Glutamatergic neuron (in vitro differentiated cells): ENCODE data around the gene POLD2. TPM values are rescaled to one million over a fixed set of nuclear protein-coding genes. Genes with fewer than 3 reads are reported as not detected.

Experiments
- DNase-seq: peaks from one replicate; pipeline ENCODE4 v3.0.0; 2022
- H3K27ac Mint-ChIP-seq: one replicate; pipeline ENCODE4 v1.8.0; 2020; ENCODE audit warnings: mild to moderate bottlenecking, mixed read lengths, inconsistent platforms; ENCODE audit not compliant: unreplicated experiment
- H3K27me3 Mint-ChIP-seq: one replicate; pipeline ENCODE4 v1.8.0; 2020; ENCODE audit warnings: mild to moderate bottlenecking, moderate library complexity, mixed read lengths, inconsistent platforms; ENCODE audit not compliant: unreplicated experiment
- H3K36me3 Mint-ChIP-seq: one replicate; pipeline ENCODE4 v1.8.0; 2020; ENCODE audit warnings: mild to moderate bottlenecking, mixed read lengths, inconsistent platforms; ENCODE audit not compliant: unreplicated experiment
- H3K4me1 Mint-ChIP-seq: one replicate; pipeline ENCODE4 v1.8.0; 2020; ENCODE audit warnings: mild to moderate bottlenecking, low read depth, mixed read lengths, inconsistent platforms; ENCODE audit not compliant: unreplicated experiment
- H3K4me3 Mint-ChIP-seq: one replicate; pipeline ENCODE4 v1.8.0; 2020; ENCODE audit warnings: mild to moderate bottlenecking, mixed read lengths, inconsistent platforms; ENCODE audit not compliant: unreplicated experiment
- H3K9me3 Mint-ChIP-seq: one replicate; pipeline ENCODE4 v1.8.0; 2020; ENCODE audit warnings: mild to moderate bottlenecking, moderate library complexity, mixed read lengths, inconsistent platforms; ENCODE audit not compliant: unreplicated experiment
- CTCF ChIP-seq: fragments of 200-600 bp; sonication (generic); IDR thresholded peaks from one replicate; pipeline ENCODE4 v1.5.0; 2021; ENCODE audit not compliant: partially characterized antibody, unreplicated experiment
- total RNA-seq: library from RNA; stranded (reverse); fragmentation: NEBNext Ultra II Directional; extraction: Animal tissue kit (Norgen Biotek cat#: 25700); gene quantifications from one replicate; pipeline ENCODE4 v1.2.1, GENCODE V29; 2021; ENCODE audit not compliant: unreplicated experiment

The POLD2 gene
- total RNA-seq, 1 donor from 2014 or later: 71.2 TPM

DNA sequence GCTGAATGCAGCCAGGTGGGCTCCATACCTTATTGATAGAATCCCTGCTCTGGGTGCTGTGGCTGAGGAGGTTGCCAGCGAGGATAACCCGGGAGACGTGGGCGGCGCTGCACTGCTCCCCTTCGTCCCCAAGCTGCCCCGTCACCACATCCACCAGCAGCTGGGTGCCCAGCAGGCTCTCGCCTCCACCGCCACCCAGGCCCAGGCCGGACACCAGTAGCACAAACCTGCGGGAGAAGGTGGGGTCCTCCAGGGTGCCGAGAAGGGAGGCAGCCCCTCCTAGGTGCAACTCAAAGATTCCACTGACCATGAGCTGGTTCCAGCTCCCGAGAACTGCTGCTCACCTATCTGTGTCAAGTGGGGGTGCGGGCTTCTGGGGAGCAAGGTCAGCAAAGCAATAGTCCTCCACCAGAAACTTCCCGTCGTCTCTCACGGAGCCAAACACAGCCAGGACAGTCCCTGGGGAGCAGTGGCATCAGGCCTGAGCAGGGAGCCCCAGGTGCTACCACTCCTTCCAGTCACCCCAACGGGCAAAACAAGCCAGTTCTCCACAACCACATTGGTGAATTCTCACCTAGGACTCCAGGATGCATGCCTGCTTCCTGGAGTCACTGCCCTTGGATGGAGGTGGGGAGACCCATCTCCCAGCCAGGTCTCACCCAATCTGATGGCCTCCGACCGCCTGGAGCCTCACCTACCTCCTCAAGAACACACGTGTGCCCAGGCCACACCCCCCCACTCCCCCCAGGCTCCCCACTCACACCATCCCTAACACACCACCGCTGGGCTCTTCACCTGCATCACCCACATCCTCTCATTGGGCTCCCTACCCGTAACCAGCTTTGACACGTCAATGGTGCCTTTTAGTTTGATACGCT is 6.3 kb downstream of the POLD2 start:
- Mint-ChIP-seq H3K36me3 (no peaks in the 10 kb centered on the region), H3K27ac (no peak overlapping the region), H3K9me3 (peaks cover 6% of the 10 kb centered on the region), H3K27me3 (peaks cover 15% of the 10 kb centered on the region), H3K4me3 (no peak overlapping the region), H3K4me1 (peaks cover 7% of the 10 kb centered on the region)
- TF ChIP-seq CTCF: no peak
- DNase-seq: no peak

GRCh38 chr7:44116087-44116788 is 7.1 kb downstream of the POLD2 start:
- H3K4me1 Mint-ChIP-seq: peaks cover 7% of the 10 kb centered on the region
- H3K27ac Mint-ChIP-seq: no peak overlapping the region
- H3K4me3 Mint-ChIP-seq: no peak overlapping the region
- H3K36me3 Mint-ChIP-seq: no peaks in the 10 kb centered on the region
- H3K9me3 Mint-ChIP-seq: peaks cover 6% of the 10 kb centered on the region
- TF ChIP-seq CTCF: no peak
- peaks cover 15% of the 10 kb centered on the region for H3K27me3 Mint-ChIP-seq
- no peak for DNase-seq

DNA sequence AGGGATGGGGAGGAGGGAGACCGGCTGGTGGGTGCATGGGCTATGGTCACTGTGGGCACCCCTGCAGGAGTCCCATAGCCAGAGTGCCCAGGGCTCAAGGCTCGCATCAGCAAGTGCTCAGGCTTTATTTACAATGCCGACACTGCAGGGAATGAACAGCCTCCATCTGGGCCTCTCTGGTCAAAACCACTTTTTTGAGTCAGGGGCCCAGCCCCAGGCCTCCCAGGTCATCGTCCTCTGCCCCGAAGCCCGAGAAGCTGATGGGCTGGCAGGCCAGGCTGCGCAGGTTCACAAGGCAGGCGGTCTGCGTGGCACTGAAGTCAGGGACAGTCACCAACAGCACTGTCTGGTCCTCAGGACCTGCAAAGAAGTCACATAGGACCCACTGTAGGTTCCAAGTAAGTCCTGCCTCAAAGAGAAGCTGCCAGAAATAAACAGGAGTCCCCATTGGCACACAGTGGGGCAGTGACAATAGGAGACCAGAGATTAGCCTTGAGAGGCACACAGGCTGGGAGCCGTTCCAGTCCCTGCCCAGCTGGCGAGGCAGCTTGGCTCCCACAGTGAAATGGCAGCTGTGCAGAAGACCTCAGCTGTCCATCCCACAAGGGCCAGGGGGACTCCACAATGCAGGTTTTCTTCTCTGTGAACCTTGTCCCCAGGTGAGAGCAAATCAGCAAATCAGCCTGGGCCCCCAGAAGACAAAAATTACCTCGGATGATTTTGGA is 8.6 kb downstream of the POLD2 start:
- Mint-ChIP-seq H3K4me3 (no peak overlapping the region), H3K27ac (peak overlapping the region; percentile 62), H3K36me3 (no peaks in the 10 kb centered on the region), H3K9me3 (peaks cover 4% of the 10 kb centered on the region), H3K4me1 (peaks cover 3% of the 10 kb centered on the region), H3K27me3 (peaks cover 11% of the 10 kb centered on the region)
- TF ChIP-seq CTCF: no peak
- no peak for DNase-seq

GRCh38 chr7:44113764-44114354 is 9.5 kb downstream of the POLD2 start:
- no peak for TF ChIP-seq CTCF
- peaks cover 4% of the 10 kb centered on the region for H3K9me3 Mint-ChIP-seq
- H3K4me3 Mint-ChIP-seq: no peak overlapping the region
- H3K36me3 Mint-ChIP-seq: no peaks in the 10 kb centered on the region
- DNase-seq: no peak
- H3K4me1 Mint-ChIP-seq: peaks cover 3% of the 10 kb centered on the region
- H3K27ac Mint-ChIP-seq: peak overlapping the region; percentile 33
- H3K27me3 Mint-ChIP-seq: peaks cover 10% of the 10 kb centered on the region
